ENCODE results near the gene WDR7. TPM values are rescaled to one million over a fixed set of nuclear protein-coding genes. Genes with fewer than 3 reads are reported as not detected.

Gene WDR7
- total RNA-seq, 6 experiments from 2014 or later, result 10.4 to 18.8 (median 15.3) TPM

DNA sequence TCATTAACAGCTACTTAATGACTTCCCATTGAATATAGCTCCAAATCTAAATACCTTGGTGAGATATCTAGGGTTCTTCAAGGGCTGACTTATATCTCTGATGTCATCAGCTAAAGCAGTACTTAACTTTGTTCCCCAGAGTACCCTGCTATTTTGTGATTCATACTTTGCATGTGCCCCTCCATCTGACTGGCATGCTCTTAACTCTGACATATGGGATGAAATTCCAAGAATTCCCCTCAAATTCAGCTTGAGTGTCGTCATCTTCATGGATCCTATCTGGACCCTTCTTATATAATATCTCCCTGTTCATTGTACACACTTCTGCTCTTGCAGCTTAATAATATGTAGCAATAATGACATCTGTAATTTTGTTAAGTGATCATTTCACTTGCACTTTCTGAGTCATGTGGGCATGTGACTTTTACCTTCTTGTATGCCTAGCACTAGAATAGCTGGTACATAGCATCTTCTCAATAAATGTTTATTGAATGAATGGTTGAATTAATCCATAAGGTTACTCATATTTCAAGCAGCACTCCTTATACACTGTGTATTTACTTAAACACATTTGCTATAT is 172.9 kb downstream of the WDR7 start:
- H3K9me3 ChIP-seq, result no peaks in the 10 kb centered on the region
- intact Hi-C loops (cut with DNase I), result no loop called here
- TF ChIP-seq POLR2A (IDR thresholded peaks at IDR 0.05), result no peak
- TF ChIP-seq, protein P1, sequence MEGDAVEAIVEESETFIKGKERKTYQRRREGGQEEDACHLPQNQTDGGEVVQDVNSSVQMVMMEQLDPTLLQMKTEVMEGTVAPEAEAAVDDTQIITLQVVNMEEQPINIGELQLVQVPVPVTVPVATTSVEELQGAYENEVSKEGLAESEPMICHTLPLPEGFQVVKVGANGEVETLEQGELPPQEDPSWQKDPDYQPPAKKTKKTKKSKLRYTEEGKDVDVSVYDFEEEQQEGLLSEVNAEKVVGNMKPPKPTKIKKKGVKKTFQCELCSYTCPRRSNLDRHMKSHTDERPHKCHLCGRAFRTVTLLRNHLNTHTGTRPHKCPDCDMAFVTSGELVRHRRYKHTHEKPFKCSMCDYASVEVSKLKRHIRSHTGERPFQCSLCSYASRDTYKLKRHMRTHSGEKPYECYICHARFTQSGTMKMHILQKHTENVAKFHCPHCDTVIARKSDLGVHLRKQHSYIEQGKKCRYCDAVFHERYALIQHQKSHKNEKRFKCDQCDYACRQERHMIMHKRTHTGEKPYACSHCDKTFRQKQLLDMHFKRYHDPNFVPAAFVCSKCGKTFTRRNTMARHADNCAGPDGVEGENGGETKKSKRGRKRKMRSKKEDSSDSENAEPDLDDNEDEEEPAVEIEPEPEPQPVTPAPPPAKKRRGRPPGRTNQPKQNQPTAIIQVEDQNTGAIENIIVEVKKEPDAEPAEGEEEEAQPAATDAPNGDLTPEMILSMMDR (IDR thresholded peaks at IDR 0.05), result no peak
- no peaks in the 10 kb centered on the region for H3K27me3 ChIP-seq
- no peak overlapping the region for H3K4me3 ChIP-seq
- ATAC-seq (no peak), DNase-seq (no peak)
- whole genome bisulfite sequencing (ENCODE audit: insufficient coverage, low coverage, low lambda C conversion rate, missing lambda C conversion rate), result 100% methylated on average over 1 of the region's 1 CpG
- H3K4me1 ChIP-seq, result no peaks in the 10 kb centered on the region
- no peak overlapping the region for H3K27ac ChIP-seq
- no peaks in the 10 kb centered on the region for H3K36me3 ChIP-seq

DNA sequence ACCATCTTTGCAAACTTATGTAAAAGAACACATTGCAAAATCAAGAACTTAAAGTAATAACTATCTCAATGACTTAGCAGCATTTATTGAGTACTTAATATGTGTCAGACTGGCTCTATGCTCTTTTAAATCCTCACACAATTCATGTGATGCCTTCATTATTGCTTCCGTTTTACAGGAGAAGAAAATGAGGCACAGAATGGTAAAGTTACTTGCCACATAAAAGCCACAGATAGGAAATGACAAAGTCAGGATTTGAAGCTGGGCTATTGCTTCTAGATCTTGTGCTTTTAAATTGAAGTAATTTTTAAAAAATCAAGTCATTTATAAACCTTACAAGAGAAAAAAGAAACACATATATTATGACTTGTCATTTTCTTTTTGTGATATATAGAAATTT is 174.2 kb downstream of the WDR7 start:
- no peak for DNase-seq

DNA sequence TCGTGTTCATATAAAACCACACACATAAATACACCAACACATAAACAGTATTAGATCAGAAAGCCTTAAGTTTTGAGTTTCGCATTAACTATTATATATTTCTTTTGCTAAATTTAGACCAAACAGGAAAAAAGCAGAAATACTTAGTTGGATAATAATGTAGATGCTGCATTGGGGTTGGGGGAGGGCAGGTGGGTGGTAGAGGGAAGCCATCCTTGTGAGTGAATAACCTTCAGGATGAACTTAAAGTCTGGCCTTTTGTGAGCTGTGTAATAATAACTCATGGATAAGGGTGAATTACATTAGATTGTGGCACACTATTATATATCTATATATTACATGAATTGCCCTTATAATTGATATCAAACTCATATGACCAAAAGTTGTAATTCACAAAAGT is 174.7 kb downstream of the WDR7 start:
- TF ChIP-seq, protein P1 (IDR thresholded peaks at IDR 0.05), result no peak
- no peak for TF ChIP-seq POLR2A (IDR thresholded peaks at IDR 0.05)
- ATAC-seq (no peak), DNase-seq (no peak)
- Histone ChIP-seq H3K36me3 (no peaks in the 10 kb centered on the region), H3K27ac (no peak overlapping the region), H3K4me1 (no peaks in the 10 kb centered on the region), H3K27me3 (no peaks in the 10 kb centered on the region), H3K9me3 (no peaks in the 10 kb centered on the region), H3K4me3 (no peak overlapping the region)
- intact Hi-C loops (cut with DNase I), result no loop called here
- 77% methylated on average over 2 of the region's 2 CpGs for WGBS (ENCODE audit: insufficient coverage, low coverage, low lambda C conversion rate, missing lambda C conversion rate)

More for the DNA sequence above, 174.2 kb downstream of the WDR7 start:
- Histone ChIP-seq H3K27ac (no peak overlapping the region), H3K36me3 (no peaks in the 10 kb centered on the region), H3K9me3 (no peaks in the 10 kb centered on the region), H3K4me3 (no peak overlapping the region), H3K27me3 (no peaks in the 10 kb centered on the region), H3K4me1 (no peaks in the 10 kb centered on the region)
- no peak for ATAC-seq
- intact Hi-C loops (cut with DNase I), result no loop called here
- TF ChIP-seq POLR2A (IDR thresholded peaks at IDR 0.05), result no peak
- TF ChIP-seq, protein P1 (IDR thresholded peaks at IDR 0.05), result no peak
- WGBS (ENCODE audit: insufficient coverage, low coverage, low lambda C conversion rate, missing lambda C conversion rate), result 67% methylated on average over 1 of the region's 1 CpG

DNA sequence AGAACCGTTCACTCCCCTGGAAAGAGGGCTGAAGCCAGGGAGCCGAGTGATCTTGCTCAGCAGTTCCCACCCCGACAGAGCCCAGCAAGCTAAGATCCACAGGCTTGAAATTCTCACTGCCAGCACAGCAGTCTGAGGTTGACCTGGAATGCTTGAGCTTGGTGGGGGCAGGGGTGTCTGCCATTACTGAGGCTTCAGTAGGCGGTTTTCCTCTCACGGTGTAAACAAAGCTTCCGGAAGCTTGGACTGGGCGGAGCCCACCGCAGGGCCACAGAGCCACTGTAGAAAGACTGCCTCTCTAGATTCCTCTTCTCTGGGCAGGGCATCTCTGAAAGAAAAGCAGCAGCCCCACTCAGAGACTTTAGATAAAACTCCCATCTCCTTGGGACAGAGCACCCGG is 180.8 kb downstream of the WDR7 start:
- no CpG with 5 or more reads among the region's 9 CpGs for WGBS (ENCODE audit: insufficient coverage, low coverage, low lambda C conversion rate, missing lambda C conversion rate)
- no peak for TF ChIP-seq POLR2A (IDR thresholded peaks at IDR 0.05)
- TF ChIP-seq, protein P1 (IDR thresholded peaks at IDR 0.05), result no peak

DNA sequence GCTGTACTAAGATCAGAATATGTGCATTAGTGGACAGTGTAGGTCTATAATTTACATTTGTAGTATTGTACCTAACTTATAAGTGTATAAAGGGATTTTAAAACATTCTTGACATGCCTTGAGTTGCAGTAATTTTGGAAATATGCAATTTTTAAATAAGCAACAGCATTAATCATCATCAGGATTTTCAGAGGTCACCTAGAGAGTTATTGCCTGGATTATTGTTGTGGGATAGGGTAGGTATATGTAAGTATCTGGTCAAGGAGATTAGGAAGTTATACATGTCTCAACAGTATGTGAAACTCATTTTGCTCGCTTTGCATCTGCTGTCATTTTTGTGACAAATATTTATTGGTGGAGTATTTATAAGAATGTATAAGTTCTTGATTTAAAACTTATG is 184.2 kb downstream of the WDR7 start:
- no peaks in the 10 kb centered on the region for H3K4me1 ChIP-seq
- no peak overlapping the region for H3K27ac ChIP-seq
- no peaks in the 10 kb centered on the region for H3K27me3 ChIP-seq
- TF ChIP-seq, protein P1 (IDR thresholded peaks at IDR 0.05), result no peak
- no peak for TF ChIP-seq POLR2A (IDR thresholded peaks at IDR 0.05)
- H3K4me3 ChIP-seq, result no peak overlapping the region
- intact Hi-C loops (cut with DNase I), result no loop called here
- no peaks in the 10 kb centered on the region for H3K9me3 ChIP-seq
- 89% methylated on average over 1 of the region's 1 CpG for WGBS (ENCODE audit: insufficient coverage, low coverage, low lambda C conversion rate, missing lambda C conversion rate)
- ATAC-seq (no peak), DNase-seq (no peak)
- H3K36me3 ChIP-seq, result no peaks in the 10 kb centered on the region

More for the DNA sequence above, 180.8 kb downstream of the WDR7 start:
- Histone ChIP-seq H3K27ac (no peak overlapping the region), H3K4me3 (no peak overlapping the region), H3K9me3 (no peaks in the 10 kb centered on the region), H3K27me3 (no peaks in the 10 kb centered on the region), H3K4me1 (no peaks in the 10 kb centered on the region), H3K36me3 (no peaks in the 10 kb centered on the region)
- no peak for DNase-seq
- no peak for ATAC-seq
- intact Hi-C loops (cut with DNase I), result no loop called here
